Panc1 (cell line): ENCODE results near the gene SLC19A1. TPM values are rescaled to one million over a fixed set of nuclear protein-coding genes. Genes with fewer than 3 reads are reported as not detected.
A peak's percentile ranks its signal among the peaks of the same experiment; 100 is the strongest.

ENCODE experiments used
- ATAC-seq: fragments of 200-7000 bp; cut with Tn5 transposase; 2 replicates; pipeline ENCODE4 v1.9.1; 2020; ENCODE audit warnings: mild to moderate bottlenecking, moderate library complexity
- BruUV-seq: library from RNA; stranded (reverse); fragments of 400-500 nt; replicated peaks from 2 replicates; lab custom pipeline; 2021; lab: Mats Ljungman, UMichigan
- CTCF ChIA-PET: fragments of 300-600 bp; sonication (Branson Sonifier 250); formaldehyde crosslinking; loops from one replicate; lab custom pipeline; 2022; ENCODE audit warnings: antibody characterized with exemption; lab: Charles Lee
- POLR2A ChIA-PET: fragments of 300-600 bp; sonication (Branson Sonifier 250); formaldehyde crosslinking; loops from one replicate; lab custom pipeline; 2022; ENCODE audit warnings: antibody characterized with exemption; lab: Charles Lee
- DNase-seq: peaks from one replicate; pipeline ENCODE4 v3.0.0-alpha.2; 2010; ENCODE audit warnings: low read depth, low spot score
- H3K27ac ChIP-seq: 2 replicates; pipeline ENCODE4 v1.5.1; 2011; ENCODE audit warnings: mild to moderate bottlenecking, low read length, inconsistent platforms
- H3K27me3 ChIP-seq: fragments of 200-500 bp; sonication (Bioruptor generic); 2 replicates; pipeline ENCODE4 v1.6.0; 2014; ENCODE audit warnings: low read length, inconsistent platforms; ENCODE audit not compliant: control insufficient read depth, insufficient read depth
- H3K36me3 ChIP-seq: fragments of 200-500 bp; sonication (Bioruptor generic); 2 replicates; pipeline ENCODE4 v1.5.1; 2014; ENCODE audit warnings: inconsistent platforms, mild to moderate bottlenecking, low read length, moderate library complexity; ENCODE audit not compliant: control insufficient read depth, insufficient read depth
- H3K4me1 ChIP-seq: 2 replicates; pipeline ENCODE4 v1.5.1; 2011; ENCODE audit warnings: inconsistent platforms, mild to moderate bottlenecking, low read length, moderate library complexity; ENCODE audit not compliant: control insufficient read depth, insufficient read depth
- H3K4me3 ChIP-seq, 2 experiments: 2 replicates each; pipeline ENCODE4 v1.5.1; 2011 to 2012; ENCODE audit warnings: low read depth in 2 of 2, low read length in 2 of 2, mild to moderate bottlenecking in 2 of 2, inconsistent platforms in 1 of 2, moderate library complexity in 1 of 2
- H3K9me3 ChIP-seq: fragments of 200-500 bp; sonication (Bioruptor generic); 2 replicates; pipeline ENCODE4 v1.5.1; 2014; ENCODE audit warnings: low read depth, mild to moderate bottlenecking, inconsistent platforms, low read length, moderate library complexity; ENCODE audit not compliant: control insufficient read depth, insufficient read depth
- CTCF ChIP-seq: fragments of 450-650 bp; IDR thresholded peaks from 2 replicates; pipeline ENCODE4 v1.5.1; 2017; ENCODE audit warnings: mild to moderate bottlenecking
- POLR2AphosphoS5 ChIP-seq: IDR thresholded peaks from 2 replicates; pipeline ENCODE4 v1.6.1; 2012; ENCODE audit warnings: mild to moderate bottlenecking, low read depth, low read length, moderate library complexity
- SIN3A ChIP-seq: IDR thresholded peaks from 2 replicates; pipeline ENCODE4 v1.6.1; 2012; ENCODE audit warnings: low read depth, mild to moderate bottlenecking, low read length, moderate library complexity, borderline replicate concordance; ENCODE audit not compliant: insufficient read depth
- TCF7L2 ChIP-seq: IDR thresholded peaks from 2 replicates; pipeline ENCODE4 v1.6.1; 2011; ENCODE audit warnings: mild to moderate bottlenecking, low read depth, low read length, inconsistent platforms
- in situ Hi-C: cut with HindIII; loops from 2 replicates; pipeline ENCODE4 v1.10.0; 2016; ENCODE audit warnings: low sequenced_read_pairs, low pct_unique_long_range_greater_than_20kb
- intact Hi-C: fragments of 100-400 bp; cut with micrococcal nuclease; formaldehyde crosslinking; loops from one replicate; pipeline ENCODE4 v1.10.0; 2022; ENCODE audit not compliant: unreplicated experiment
- total RNA-seq: library from RNA; stranded (reverse); gene quantifications from one replicate; pipeline ENCODE4 v1.2.1, GENCODE V29; 2021; ENCODE audit not compliant: unreplicated experiment
- TF ChIP-seq, protein P1 (sequence below), 2 experiments: IDR thresholded peaks; 2 replicates each; pipeline ENCODE4 v1.6.1; 2011 to 2012; ENCODE audit warnings: low read depth in 2 of 2, control low read depth in 1 of 2, low read length in 1 of 2, mild to moderate bottlenecking in 1 of 2, moderate library complexity in 1 of 2; ENCODE audit not compliant: insufficient read depth in 1 of 2

Gene SLC19A1
- total RNA-seq, 1 experiment from 2014 or later, result 24.5 TPM

DNA sequence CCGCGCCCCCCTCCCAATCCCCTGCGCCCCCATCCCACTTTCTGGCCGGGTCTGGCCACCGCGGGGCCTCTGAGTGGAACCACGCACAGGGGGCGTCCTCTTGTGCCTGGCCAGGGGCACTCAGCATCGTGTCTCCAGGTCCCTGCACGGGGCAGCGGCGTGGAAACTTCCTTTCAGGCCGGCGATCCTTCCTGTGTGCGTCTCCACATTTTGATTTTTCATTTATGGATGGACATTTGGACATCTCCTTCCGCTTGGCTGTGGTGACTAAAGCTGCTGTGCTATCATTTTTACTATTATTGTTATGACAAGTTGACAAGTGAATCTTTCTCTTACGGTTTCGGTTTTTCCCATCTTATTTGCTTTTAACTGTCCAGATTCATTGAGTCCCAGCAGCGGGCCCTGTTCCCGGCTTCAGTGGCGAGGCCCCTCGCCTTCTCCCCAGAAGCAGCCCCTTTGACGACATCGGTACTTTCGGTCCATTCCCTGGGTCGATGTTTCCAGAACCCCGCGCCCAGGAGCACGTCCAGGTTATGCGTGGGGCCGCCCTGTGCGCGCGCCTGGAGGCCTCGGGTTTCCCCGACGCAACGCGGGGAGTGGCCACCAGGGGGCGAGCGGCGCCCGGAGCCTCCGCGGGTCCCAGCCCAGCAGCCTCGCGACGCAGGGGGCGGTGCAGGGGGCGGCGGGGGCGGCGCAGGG, 12.4 kb upstream of the SLC19A1 start:
- Histone ChIP-seq H3K4me3 (peak overlapping the region; percentile 53 to 69), H3K36me3 (no peaks in the 10 kb centered on the region), H3K27ac (peak overlapping the region; percentile 63; the same call in 1 of the 2 replicates), H3K9me3 (no peaks in the 10 kb centered on the region), H3K27me3 (no peaks in the 10 kb centered on the region), H3K4me1 (peaks cover 6% of the 10 kb centered on the region)
- in situ Hi-C loops (no loop called here), intact Hi-C loops (loop anchor here (1.0 kb wide), 1 partner anchor 266 kb away; no protein-coding TSS in a partner anchor)
- TF ChIP-seq CTCF (peak; percentile 81), POLR2AphosphoS5 (no peak)
- ChIA-PET CTCF (no interaction called here), POLR2A (no interaction called here)
- no TSS peak for BruUV-seq
- peak; percentile 28 for DNase-seq
- ATAC-seq, result peak; percentile 78

- Histone ChIP-seq H3K36me3 (no peaks in the 10 kb centered on the region), H3K27ac (no peak overlapping the region), H3K27me3 (no peaks in the 10 kb centered on the region), H3K9me3 (no peaks in the 10 kb centered on the region), H3K4me3 (no peak overlapping the region), H3K4me1 (peaks cover 6% of the 10 kb centered on the region)
- no TSS peak for BruUV-seq
- intact Hi-C loops (no loop called here), in situ Hi-C loops (no loop called here)
- DNase-seq, result no peak
- no peak for TF ChIP-seq CTCF
- TF ChIP-seq TCF7L2, result no peak
- TF ChIP-seq SIN3A, result no peak
- TF ChIP-seq POLR2AphosphoS5, result no peak
- TF ChIP-seq, protein P1, sequence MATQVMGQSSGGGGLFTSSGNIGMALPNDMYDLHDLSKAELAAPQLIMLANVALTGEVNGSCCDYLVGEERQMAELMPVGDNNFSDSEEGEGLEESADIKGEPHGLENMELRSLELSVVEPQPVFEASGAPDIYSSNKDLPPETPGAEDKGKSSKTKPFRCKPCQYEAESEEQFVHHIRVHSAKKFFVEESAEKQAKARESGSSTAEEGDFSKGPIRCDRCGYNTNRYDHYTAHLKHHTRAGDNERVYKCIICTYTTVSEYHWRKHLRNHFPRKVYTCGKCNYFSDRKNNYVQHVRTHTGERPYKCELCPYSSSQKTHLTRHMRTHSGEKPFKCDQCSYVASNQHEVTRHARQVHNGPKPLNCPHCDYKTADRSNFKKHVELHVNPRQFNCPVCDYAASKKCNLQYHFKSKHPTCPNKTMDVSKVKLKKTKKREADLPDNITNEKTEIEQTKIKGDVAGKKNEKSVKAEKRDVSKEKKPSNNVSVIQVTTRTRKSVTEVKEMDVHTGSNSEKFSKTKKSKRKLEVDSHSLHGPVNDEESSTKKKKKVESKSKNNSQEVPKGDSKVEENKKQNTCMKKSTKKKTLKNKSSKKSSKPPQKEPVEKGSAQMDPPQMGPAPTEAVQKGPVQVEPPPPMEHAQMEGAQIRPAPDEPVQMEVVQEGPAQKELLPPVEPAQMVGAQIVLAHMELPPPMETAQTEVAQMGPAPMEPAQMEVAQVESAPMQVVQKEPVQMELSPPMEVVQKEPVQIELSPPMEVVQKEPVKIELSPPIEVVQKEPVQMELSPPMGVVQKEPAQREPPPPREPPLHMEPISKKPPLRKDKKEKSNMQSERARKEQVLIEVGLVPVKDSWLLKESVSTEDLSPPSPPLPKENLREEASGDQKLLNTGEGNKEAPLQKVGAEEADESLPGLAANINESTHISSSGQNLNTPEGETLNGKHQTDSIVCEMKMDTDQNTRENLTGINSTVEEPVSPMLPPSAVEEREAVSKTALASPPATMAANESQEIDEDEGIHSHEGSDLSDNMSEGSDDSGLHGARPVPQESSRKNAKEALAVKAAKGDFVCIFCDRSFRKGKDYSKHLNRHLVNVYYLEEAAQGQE (IDR thresholded peaks at IDR 0.05; ENCODE audit: insufficient read depth in 1 of 2, low read depth in 2 of 2, low read length in 1 of 2), result no peak
- CTCF ChIA-PET, result no interaction called here
- ATAC-seq, result no peak
- POLR2A ChIA-PET, result no interaction called here
These were observed 10.6 kb upstream of the SLC19A1 start for GRCh38 chr21:45552696-45553391.
